H1 (cell line): Measurements from ENCODE around the gene MRPS9. TPM values are rescaled to one million over a fixed set of nuclear protein-coding genes. Genes with fewer than 3 reads are reported as not detected.
A peak's percentile ranks its signal among the peaks of the same experiment; 100 is the strongest.

Experiments
- CTCF ChIA-PET: fragments of 300-600 bp; sonication (Branson Sonifier 250); formaldehyde crosslinking; loops from one replicate; lab custom pipeline; 2021; ENCODE audit not compliant: partially characterized antibody; lab: Charles Lee
- POLR2A ChIA-PET: fragments of 300-600 bp; sonication (Branson Sonifier 250); formaldehyde crosslinking; loops from one replicate; lab custom pipeline; 2021; ENCODE audit warnings: inconsistent platforms; ENCODE audit not compliant: partially characterized antibody; lab: Charles Lee
- DNase-seq, 2 experiments: peaks; one replicate each; pipeline versions ENCODE4 v3.0.0 to v3.0.0-alpha.2; 2010 to 2022; ENCODE audit warnings: low spot score in 2 of 2, low read depth in 1 of 2, mixed read lengths in 1 of 2
- FAIRE-seq: peaks from 2 replicates; lab custom pipeline; 2011; peaks lifted over from hg19 to GRCh38; lab: Jason Lieb, UNC
- H2AFZ ChIP-seq: 2 replicates; pipeline ENCODE4 v1.8.1; 2012; ENCODE audit warnings: low read length, inconsistent platforms
- H2AK5ac ChIP-seq: 2 replicates; pipeline ENCODE4 v1.6.1; 2013; ENCODE audit warnings: low read depth, low read length
- H2BK120ac ChIP-seq: replicated peaks from 2 replicates; pipeline ENCODE3; 2013; ENCODE audit warnings: low read depth, low read length, inconsistent platforms
- H2BK12ac ChIP-seq: 2 replicates; pipeline ENCODE4 v1.6.1; 2013; ENCODE audit warnings: low read depth, low read length
- H2BK15ac ChIP-seq: 2 replicates; pipeline ENCODE4 v1.6.1; 2013; ENCODE audit warnings: low read length
- H2BK20ac ChIP-seq: 2 replicates; pipeline ENCODE4 v1.6.1; 2013; ENCODE audit warnings: low read length
- H2BK5ac ChIP-seq: 2 replicates; pipeline ENCODE4 v1.6.1; 2013; ENCODE audit warnings: low read depth, low read length
- H3K14ac ChIP-seq: 2 replicates; pipeline ENCODE4 v1.6.1; 2013; ENCODE audit warnings: inconsistent platforms; ENCODE audit not compliant: insufficient read length
- H3K18ac ChIP-seq: 2 replicates; pipeline ENCODE4 v1.6.1; 2013; ENCODE audit warnings: low read length; ENCODE audit errors: extremely low read depth
- H3K23ac ChIP-seq: 2 replicates; pipeline ENCODE4 v1.6.1; 2013; ENCODE audit warnings: inconsistent platforms; ENCODE audit not compliant: insufficient read length
- H3K23me2 ChIP-seq: 2 replicates; pipeline ENCODE4 v1.6.1; 2013; ENCODE audit warnings: low read depth, low read length
- H3K27ac ChIP-seq: 2 replicates; pipeline ENCODE4 v1.6.1; 2011; ENCODE audit warnings: low read depth, low read length, inconsistent platforms
- H3K27me3 ChIP-seq, 4 experiments: replicated peaks in 1 of 4; 1 replicate in 1 of 4; 2 replicates in 3 of 4; pipeline versions ENCODE4 v1.6.1 to v1.8.1; 2011 to 2013; ENCODE audit warnings: low read length in 3 of 4, mild to moderate bottlenecking in 3 of 4, inconsistent platforms in 2 of 4, mixed read lengths in 2 of 4, moderate library complexity in 1 of 4; ENCODE audit not compliant: control insufficient read depth in 3 of 4, insufficient read depth in 3 of 4; ENCODE audit errors: extremely low read depth in 1 of 4
- H3K36me3 ChIP-seq, 4 experiments: 2 replicates each; pipeline versions ENCODE4 v1.6.1 to v1.8.1; 2011 to 2013; ENCODE audit warnings: mild to moderate bottlenecking in 4 of 4, low read length in 3 of 4, moderate library complexity in 2 of 4, control low read depth in 1 of 4, inconsistent platforms in 1 of 4; ENCODE audit not compliant: insufficient read depth in 4 of 4, control insufficient read depth in 2 of 4
- H3K4ac ChIP-seq: replicated peaks from 2 replicates; pipeline ENCODE3; 2013; ENCODE audit warnings: low read length, low read depth, mixed read lengths, inconsistent platforms; ENCODE audit not compliant: insufficient read length
- H3K4me1 ChIP-seq, 4 experiments: replicated peaks in 1 of 4; 1 replicate in 1 of 4; 2 replicates in 3 of 4; pipeline versions ENCODE4 v1.6.1 to v1.8.1; 2011 to 2013; ENCODE audit warnings: low read length in 3 of 4, inconsistent platforms in 2 of 4, mixed read lengths in 1 of 4; ENCODE audit not compliant: insufficient read depth in 4 of 4, control insufficient read depth in 3 of 4
- H3K4me2 ChIP-seq, 2 experiments: 2 replicates each; pipeline versions ENCODE4 v1.6.1 to v1.8.1; 2011 to 2013; ENCODE audit warnings: low read depth in 2 of 2, low read length in 2 of 2, control low read depth in 1 of 2, inconsistent platforms in 1 of 2, mild to moderate bottlenecking in 1 of 2; ENCODE audit not compliant: insufficient read depth in 1 of 2
- H3K4me3 ChIP-seq, 4 experiments: fragments of 200-600, 300-600 bp in 1 of 4; sonication (generic), shearing (Covaris generic), sonication (Bioruptor Twin) in 1 of 4; 2 replicates each; pipeline versions ENCODE4 v1.5.1 to v1.8.1; 2011 to 2016; ENCODE audit warnings: low read length in 4 of 4, low read depth in 3 of 4, control low read depth in 2 of 4, inconsistent platforms in 2 of 4, mild to moderate bottlenecking in 2 of 4, mixed read lengths in 1 of 4, moderate library complexity in 1 of 4; ENCODE audit not compliant: insufficient read depth in 2 of 4; ENCODE audit errors: extremely low read depth in 1 of 4
- H3K56ac ChIP-seq: replicated peaks from 2 replicates; pipeline ENCODE3; 2013; ENCODE audit warnings: low read depth, mild to moderate bottlenecking, mixed read lengths, low read length, inconsistent platforms; ENCODE audit not compliant: insufficient read length
- H3K79me1 ChIP-seq: 2 replicates; pipeline ENCODE4 v1.6.1; 2013; ENCODE audit warnings: low read depth, low read length, control low read depth
- H3K79me2 ChIP-seq, 2 experiments: 2 replicates each; pipeline versions ENCODE4 v1.6.1 to v1.8.1; 2012 to 2013; ENCODE audit warnings: low read length in 2 of 2, mild to moderate bottlenecking in 2 of 2, inconsistent platforms in 1 of 2; ENCODE audit not compliant: insufficient read depth in 2 of 2, control insufficient read depth in 1 of 2
- H3K9ac ChIP-seq, 4 experiments: replicated peaks in 1 of 4; 1 replicate in 1 of 4; 2 replicates in 3 of 4; pipeline versions ENCODE4 v1.6.1 to v1.8.1; 2011 to 2013; ENCODE audit warnings: low read depth in 3 of 4, low read length in 3 of 4, control low read depth in 2 of 4, mild to moderate bottlenecking in 2 of 4, moderate library complexity in 2 of 4, inconsistent platforms in 1 of 4; ENCODE audit errors: extremely low read depth in 1 of 4
- H3K9me3 ChIP-seq, 2 experiments: 2 replicates each; pipeline versions ENCODE4 v1.6.1 to v1.8.1; 2012 to 2013; ENCODE audit warnings: mild to moderate bottlenecking in 2 of 2, moderate library complexity in 2 of 2, control low read depth in 1 of 2, inconsistent platforms in 1 of 2, low read depth in 1 of 2, low read length in 1 of 2, mixed read lengths in 1 of 2; ENCODE audit not compliant: insufficient read depth in 2 of 2
- H4K20me1 ChIP-seq, 2 experiments: replicated peaks in 1 of 2; 2 replicates each; pipeline versions ENCODE3 to v1.8.1; 2011 to 2013; ENCODE audit warnings: inconsistent platforms in 2 of 2, low read length in 2 of 2, mild to moderate bottlenecking in 1 of 2; ENCODE audit not compliant: insufficient read depth in 2 of 2, control insufficient read depth in 1 of 2
- H4K5ac ChIP-seq: 2 replicates; pipeline ENCODE4 v1.6.1; 2013; ENCODE audit warnings: low read length, low read depth, mixed read lengths, inconsistent platforms; ENCODE audit not compliant: insufficient read length
- H4K8ac ChIP-seq: 2 replicates; pipeline ENCODE4 v1.8.0; 2013; ENCODE audit warnings: mild to moderate bottlenecking, moderate library complexity, low read length, inconsistent platforms; ENCODE audit not compliant: insufficient read depth; ENCODE audit errors: extremely low read depth
- H4K91ac ChIP-seq: replicated peaks from 2 replicates; pipeline ENCODE3; 2013; ENCODE audit warnings: low read length, mixed read lengths, inconsistent platforms; ENCODE audit not compliant: insufficient read length
- BCL11A ChIP-seq, 2 experiments: IDR thresholded peaks; one replicate each; pipeline ENCODE4 v1.6.1; 2011; ENCODE audit warnings: low read depth in 2 of 2, low read length in 2 of 2, mild to moderate bottlenecking in 2 of 2
- BRCA1 ChIP-seq: IDR thresholded peaks from 2 replicates; pipeline ENCODE4 v1.6.1; 2012; ENCODE audit warnings: low read depth, low read length, improper control_type of control experiment
- CTCF ChIP-seq, 3 experiments: IDR thresholded peaks; 1 replicate in 2 of 3; 2 replicates in 1 of 3; pipeline versions ENCODE4 v1.5.1 to v1.6.1; 2011; ENCODE audit warnings: low read length in 3 of 3, mild to moderate bottlenecking in 3 of 3, inconsistent platforms in 2 of 3, low read depth in 1 of 3, moderate library complexity in 1 of 3; ENCODE audit not compliant: insufficient read depth in 1 of 3; ENCODE audit errors: control extremely low read depth in 1 of 3
- RAD21 ChIP-seq, 2 experiments: IDR thresholded peaks in 1 of 2; conservative IDR thresholded peaks in 1 of 2; 2 replicates each; pipeline ENCODE4 v1.6.1; 2011; ENCODE audit warnings: low read depth in 2 of 2, low read length in 2 of 2, improper control_type of control experiment in 1 of 2, inconsistent platforms in 1 of 2, mild to moderate bottlenecking in 1 of 2, moderate library complexity in 1 of 2
- WGBS, 2 experiments: shearing (Covaris generic) in 1 of 2; methylation state at CpG; one replicate each; pipeline versions ENCODE4 v1.1.6 to v1.1.7; 2013 to 2015; ENCODE audit warnings: low lambda C conversion rate in 2 of 2, mixed read lengths in 2 of 2, inconsistent platforms in 1 of 2, low coverage in 1 of 2, missing lambda C conversion rate in 1 of 2; ENCODE audit not compliant: insufficient replicate concordance in 2 of 2, insufficient coverage in 1 of 2, insufficient read length in 1 of 2; ENCODE audit errors: extremely low coverage in 1 of 2, missing lambda C conversion rate in 1 of 2; 5-methylcytosine and 5-hydroxymethylcytosine counted together
- polyA plus RNA-seq, 7 experiments: library from polyadenylated mRNA; depleted of rRNA in 3 of 7; stranded (reverse) in 5 of 7; unstranded in 2 of 7; fragments of >200 nt in 5 of 7; fragments of 200-250 nt in 2 of 7; gene quantifications; 1 replicate in 5 of 7; 2 replicates in 1 of 7; 4 replicates in 1 of 7; pipeline versions ENCODE4 v1.2.1 to v1.2.3, GENCODE V29; 2011 to 2013; ENCODE audit warnings: missing spikeins in 2 of 7, mixed read lengths in 2 of 7
- total RNA-seq: library from RNA; stranded (reverse); fragmentation: NEBNext Ultra II Directional; extraction: Animal tissue kit (Norgen Biotek cat#: 25700); gene quantifications from 2 replicates; pipeline ENCODE4 v1.2.1, GENCODE V29; 2021

MRPS9 gene
- total and polyA plus RNA-seq, 2 of the 8 experiments (the other 6 are each of a cell fraction or from before 2014, with no cell fraction given): 36.2 to 71.0 TPM

- no peak overlapping the region for H4K8ac ChIP-seq
- ChIA-PET POLR2A (no interaction called here), CTCF (interaction anchor here (0.8 to 7.6 kb wide), 9 partner anchors 11 to 96 kb away, joined by 3 to 65 read pairs (median 5); no protein-coding TSS in a partner anchor)
- H3K9ac ChIP-seq: no peak overlapping the region
- no peak overlapping the region for H3K23ac ChIP-seq
- H3K4me1 ChIP-seq: peaks cover 0 to 3% (median under 1%) of the 10 kb centered on the region in 4 experiments; a peak in 3 of 7 replicates
- no peaks in the 10 kb centered on the region for H3K9me3 ChIP-seq
- H3K4me3 ChIP-seq: no peak overlapping the region
- H4K5ac ChIP-seq: no peak overlapping the region
- H3K56ac ChIP-seq: no peak overlapping the region
- DNase-seq (peak in 1 of 2 experiments; percentile 41), FAIRE-seq (no peak)
- H2BK12ac ChIP-seq: no peak overlapping the region
- no peak overlapping the region for H2AFZ ChIP-seq
- no peak overlapping the region for H2BK5ac ChIP-seq
- no peaks in the 10 kb centered on the region; the same call in 1 of the 2 replicates for H3K23me2 ChIP-seq
- no peak overlapping the region for H2BK15ac ChIP-seq
- no peak overlapping the region for H2AK5ac ChIP-seq
- no peak overlapping the region for H3K4ac ChIP-seq
- no peak overlapping the region for H3K14ac ChIP-seq
- no peaks in the 10 kb centered on the region for H3K36me3 ChIP-seq
- WGBS, 2 experiments: 92% methylated on average over 5 of the region's 5 CpGs; no CpG with 5 or more reads in 1 of the 2 experiments
- H2BK120ac ChIP-seq: no peak overlapping the region
- peaks cover 0 to 3% (median 0%) of the 10 kb centered on the region in 4 experiments; a peak in 1 of 7 replicates for H3K27me3 ChIP-seq
- no peaks in the 10 kb centered on the region for H3K79me1 ChIP-seq
- no peak overlapping the region for H4K91ac ChIP-seq
- H3K79me2 ChIP-seq: no peaks in the 10 kb centered on the region
- no peak overlapping the region for H3K18ac ChIP-seq
- H2BK20ac ChIP-seq: no peak overlapping the region
- H3K4me2 ChIP-seq: no peak overlapping the region
- H3K27ac ChIP-seq: no peak overlapping the region
- no peak for TF ChIP-seq BRCA1
- peak; percentile 14 to 43 (median 33); a peak in 3 of 4 replicates for TF ChIP-seq CTCF (IDR thresholded peaks at IDR 0.05; ENCODE audit: control extremely low read depth in 1 of 3, insufficient read depth in 1 of 3, low read depth in 1 of 3, low read length in 3 of 3)
- TF ChIP-seq BCL11A (IDR thresholded peaks at IDR 0.05; ENCODE audit: low read depth in 2 of 2, low read length in 2 of 2): no peak
- peak in 1 of 2 experiments; percentile 18; a peak in 1 of 4 replicates for TF ChIP-seq RAD21 (IDR thresholded peaks at IDR 0.05 in 1 of 2, conservative IDR thresholded peaks at IDR 0.05 in 1 of 2; ENCODE audit: low read depth in 2 of 2, low read length in 2 of 2)
- TF ChIP-seq, all 59 proteins: peak for 2
- no peaks in the 10 kb centered on the region for H4K20me1 ChIP-seq
These were observed 104.4 kb downstream of the MRPS9 start for GRCh38 chr2:105142239-105142638.
